Keratinocyte (primary cell): Measurements from ENCODE around the gene PRODH.

ENCODE experiments used
- EZH2 ChIP-seq: IDR thresholded peaks from one replicate; pipeline ENCODE4 v1.6.1; 2012; ENCODE audit warnings: inconsistent platforms, mild to moderate bottlenecking, low read length, moderate library complexity
- TF ChIP-seq, protein P1 (sequence below), 3 experiments: IDR thresholded peaks in 1 of 3; conservative IDR thresholded peaks in 1 of 3; optimal IDR thresholded peaks in 1 of 3; 2 replicates in 2 of 3; 3 replicates in 1 of 3; pipeline versions ENCODE3 to v1.5.1; 2011; ENCODE audit warnings: low read length in 3 of 3, mild to moderate bottlenecking in 3 of 3, moderate library complexity in 2 of 3, control low read depth in 1 of 3, inconsistent platforms in 1 of 3; ENCODE audit not compliant: insufficient read depth in 2 of 3; ENCODE audit errors: extremely low read depth in 1 of 3

DNA sequence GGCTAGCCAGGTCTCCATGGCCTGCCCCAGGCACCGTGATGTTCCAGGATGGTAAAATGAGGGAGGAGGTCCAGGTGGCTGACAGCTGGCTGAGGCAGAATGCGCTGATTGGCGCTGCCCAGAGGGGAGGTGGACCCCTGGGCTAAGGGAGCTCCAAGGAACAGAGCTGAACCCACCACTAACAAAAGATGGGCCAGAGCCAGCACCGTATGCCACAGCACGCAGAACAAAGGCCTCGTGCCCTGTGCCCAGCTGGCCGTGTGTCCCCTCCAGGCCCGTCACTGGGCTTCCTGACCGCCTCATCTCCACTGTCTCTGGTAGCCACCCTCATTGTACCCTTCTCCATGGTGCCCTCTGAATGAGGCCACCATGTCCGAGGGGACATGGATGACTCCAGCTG is 19.6 kb upstream of the PRODH start:
- TF ChIP-seq, protein P1, sequence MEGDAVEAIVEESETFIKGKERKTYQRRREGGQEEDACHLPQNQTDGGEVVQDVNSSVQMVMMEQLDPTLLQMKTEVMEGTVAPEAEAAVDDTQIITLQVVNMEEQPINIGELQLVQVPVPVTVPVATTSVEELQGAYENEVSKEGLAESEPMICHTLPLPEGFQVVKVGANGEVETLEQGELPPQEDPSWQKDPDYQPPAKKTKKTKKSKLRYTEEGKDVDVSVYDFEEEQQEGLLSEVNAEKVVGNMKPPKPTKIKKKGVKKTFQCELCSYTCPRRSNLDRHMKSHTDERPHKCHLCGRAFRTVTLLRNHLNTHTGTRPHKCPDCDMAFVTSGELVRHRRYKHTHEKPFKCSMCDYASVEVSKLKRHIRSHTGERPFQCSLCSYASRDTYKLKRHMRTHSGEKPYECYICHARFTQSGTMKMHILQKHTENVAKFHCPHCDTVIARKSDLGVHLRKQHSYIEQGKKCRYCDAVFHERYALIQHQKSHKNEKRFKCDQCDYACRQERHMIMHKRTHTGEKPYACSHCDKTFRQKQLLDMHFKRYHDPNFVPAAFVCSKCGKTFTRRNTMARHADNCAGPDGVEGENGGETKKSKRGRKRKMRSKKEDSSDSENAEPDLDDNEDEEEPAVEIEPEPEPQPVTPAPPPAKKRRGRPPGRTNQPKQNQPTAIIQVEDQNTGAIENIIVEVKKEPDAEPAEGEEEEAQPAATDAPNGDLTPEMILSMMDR (optimal IDR thresholded peaks at IDR 0.05 in 1 of 3, IDR thresholded peaks at IDR 0.05 in 1 of 3, conservative IDR thresholded peaks at IDR 0.05 in 1 of 3; ENCODE audit: extremely low read depth in 1 of 3, insufficient read depth in 2 of 3, low read length in 3 of 3) = no peak
- no peak for TF ChIP-seq EZH2
